Heart left ventricle (tissue), 13 donors: ENCODE results near the gene ZNF503.

ENCODE experiments used
- CTCF ChIP-seq, 12 donors: fragments of 200-600 bp; sonication (generic) in 4 of 12; IDR thresholded peaks; one replicate each; pipeline versions ENCODE4 v1.5.0 to v1.8.0; 2018 to 2022; ENCODE audit warnings: antibody characterized with exemption in 12 of 12, mild to moderate bottlenecking in 5 of 12
- POLR2A ChIP-seq, 2 donors: fragments of 450-650 bp; IDR thresholded peaks; one replicate each; pipeline ENCODE4 v1.6.1; 2017; ENCODE audit warnings: antibody characterized with exemption in 2 of 2, mild to moderate bottlenecking in 2 of 2, moderate library complexity in 2 of 2
- donor health status: ischemic (EF 13 %, LVEDD 7.1; RV severe dilation, severe dysfunction).
- donor health status: DM: no; HTN: yes; CAD: no.
- donor health status: DM: no; HTN: no; CAD: no.
- donor health status: ischemic (EF 25% LVEDD 6.9; RV normal size, moderate dysfunction).
- donor health status: ischemic (EF 25% LVEDD 5.7; RV mildly dilated, moderate dysfunction).
- donor health status: ischemic (EF 35%, LVEDD 5.7; RV mildly dilated, moderate dysfunction).
- donor health status: nonischemic (EF 11% LVEDD 7.7; RV severe dilation, severe dysfunction).
- donor health status: DM: yes; HTN: yes; CAD: no.
- donor health status: PGD.
- donor health status: ischemic (EF 29% LVEDD 5.4; RV normal size, mild dysfunction).
- donor health status: nonischemic (EF 23%, LVEDD 6.1; RV moderate dilation, normal function).

- TF ChIP-seq CTCF (IDR thresholded peaks at IDR 0.05) (no peak), POLR2A (IDR thresholded peaks at IDR 0.05) (no peak)
These were observed 21.7 kb downstream of the ZNF503 start for GRCh38 chr10:75379817-75380216.
